HS-5 (cell line): ENCODE results near the gene GJC3.
"Not testable (repeated sequence)": the region's sequence is repeated elsewhere in the genome, so short reads cannot be mapped to it uniquely, and the experiment has no call there.

Experiments used
- DNase-seq: peaks from one replicate; pipeline ENCODE4 v3.0.0-alpha.2; 2012; ENCODE audit warnings: low read depth

Gene GJC3

GRCh38 chr7:99928994-99929729, at the start of gene GJC3:
TSS of gene GJC3 (minus strand) at chr7:99929620. CDS start at chr7:99929620, 0 bp downstream.
- no peak for DNase-seq

- no peak for DNase-seq
Measured at GRCh38 chr7:99976626-99977025, 47.2 kb upstream of the GJC3 start.

- DNase-seq = no peak
Measured at GRCh38 chr7:99975782-99976521, 46.5 kb upstream of the GJC3 start, which contains the start of gene AZGP1. TSS of gene AZGP1 (minus strand) at chr7:99976031. CDS start at chr7:99976020, 11 bp downstream.

GRCh38 chr7:99974681-99975080, 45.3 kb upstream of the GJC3 start:
- no peak for DNase-seq

- DNase-seq = not testable (repeated sequence)
Measured at GRCh38 chr7:99973817-99974216, 44.4 kb upstream of the GJC3 start.

GRCh38 chr7:99971242-99971641, 41.8 kb upstream of the GJC3 start:
- no peak for DNase-seq

GRCh38 chr7:99969813-99970212, 40.4 kb upstream of the GJC3 start:
- DNase-seq = not testable (repeated sequence)

- DNase-seq = no peak
Measured at GRCh38 chr7:99969298-99969697, 39.9 kb upstream of the GJC3 start.

- DNase-seq = no peak
Measured at GRCh38 chr7:99958564-99959227, 29.3 kb upstream of the GJC3 start.

- DNase-seq = no peak
Measured at GRCh38 chr7:99955247-99955646, 25.8 kb upstream of the GJC3 start.

- DNase-seq = not testable (repeated sequence)
Measured at GRCh38 chr7:99954643-99955042, 25.2 kb upstream of the GJC3 start.

- DNase-seq = no peak
Measured at GRCh38 chr7:99953649-99954048, 24.2 kb upstream of the GJC3 start.

GRCh38 chr7:99952649-99953048, 23.2 kb upstream of the GJC3 start:
- not testable (repeated sequence) for DNase-seq

GRCh38 chr7:99950819-99951218, 21.4 kb upstream of the GJC3 start:
- DNase-seq = not testable (repeated sequence)

- DNase-seq = no peak
Measured at GRCh38 chr7:99949645-99950228, 20.3 kb upstream of the GJC3 start.

GRCh38 chr7:99947608-99948007, 18.2 kb upstream of the GJC3 start:
- no peak for DNase-seq

- DNase-seq = no peak
Measured at GRCh38 chr7:99944497-99945070, 15.2 kb upstream of the GJC3 start.

GRCh38 chr7:99943641-99944496, 14.4 kb upstream of the GJC3 start:
- no peak for DNase-seq

GRCh38 chr7:99938296-99938695, 8.9 kb upstream of the GJC3 start:
- no peak for DNase-seq

- not testable (repeated sequence) for DNase-seq
Measured at GRCh38 chr7:99935009-99935408, 5.6 kb upstream of the GJC3 start.

- DNase-seq = no peak
Measured at GRCh38 chr7:99930376-99930775, 956 bp upstream of the GJC3 start.
